GM08714 (cell line): ENCODE results near the gene MIGA1.
"Not testable (repeated sequence)": the region's sequence is repeated elsewhere in the genome, so short reads cannot be mapped to it uniquely, and the experiment has no call there.

Experiments
- H3K4me3 ChIP-seq: fragments of 200-500 bp; sonication (Bioruptor generic); 2 replicates; pipeline ENCODE4 v1.5.1; 2014; ENCODE audit warnings: mild to moderate bottlenecking, low read length, inconsistent platforms
- ZNF274 ChIP-seq: IDR thresholded peaks from 2 replicates; pipeline ENCODE4 v1.6.1; 2012; ENCODE audit warnings: mild to moderate bottlenecking, low read depth, low read length

Gene MIGA1

DNA sequence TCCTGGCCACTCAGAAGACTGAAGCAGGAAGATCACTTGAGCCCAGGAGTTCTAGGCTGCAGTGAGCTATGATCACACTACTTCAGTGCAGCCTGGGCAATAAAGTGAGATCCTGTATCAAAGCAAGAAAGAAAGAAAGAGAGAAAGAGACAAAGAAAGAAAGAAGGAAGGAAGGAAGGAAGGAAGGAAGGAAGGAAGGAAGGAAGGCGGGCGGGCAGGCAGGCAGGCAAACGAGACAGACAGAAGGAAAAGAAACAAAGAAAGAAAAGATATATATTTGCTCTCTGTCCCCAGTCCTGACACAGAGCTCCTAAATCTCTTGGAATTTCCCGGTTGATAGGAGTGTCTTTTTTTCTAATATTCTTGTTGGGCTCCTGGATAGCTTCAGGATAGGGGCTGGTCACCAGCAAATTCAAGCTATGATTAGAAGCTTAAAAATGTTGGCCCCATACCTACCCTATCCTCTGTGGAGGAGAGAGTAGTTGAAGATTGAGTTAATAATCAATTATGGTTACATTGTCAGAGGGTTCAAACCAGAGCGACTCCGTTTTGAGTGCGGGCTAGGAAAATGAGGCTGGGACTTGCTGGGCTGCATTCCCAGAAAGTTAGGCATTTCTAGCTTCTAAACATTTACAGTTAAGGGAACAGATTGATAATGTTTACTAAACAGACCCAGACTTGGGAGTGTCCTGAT is 3.3 kb upstream of the MIGA1 start:
- H3K4me3 ChIP-seq = no peak overlapping the region
- no peak for TF ChIP-seq ZNF274

DNA sequence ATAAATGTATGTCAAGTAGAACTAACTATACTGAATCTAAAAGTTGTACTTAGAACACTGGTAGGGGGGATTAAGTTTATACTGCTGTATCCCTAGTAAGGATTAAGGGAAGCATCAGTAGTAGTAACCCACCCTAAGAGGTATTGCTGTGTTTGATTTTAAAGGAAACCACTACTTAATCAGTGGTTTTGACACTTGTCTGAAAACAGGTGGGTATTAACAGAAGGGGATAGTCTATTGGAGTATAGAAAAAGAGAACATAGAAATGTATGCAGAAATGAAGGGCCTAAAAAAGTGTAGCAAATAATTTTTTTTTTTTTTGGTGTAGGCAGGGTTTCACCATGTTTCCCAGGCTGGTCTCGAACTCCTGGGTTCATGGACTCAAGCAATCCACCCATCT is 2.2 kb downstream of the MIGA1 start:
- TF ChIP-seq ZNF274 = no peak
- 0 out of 2 replicates have a peak overlapping the region, but pooled peaks have one; percentile 8 for H3K4me3 ChIP-seq

DNA sequence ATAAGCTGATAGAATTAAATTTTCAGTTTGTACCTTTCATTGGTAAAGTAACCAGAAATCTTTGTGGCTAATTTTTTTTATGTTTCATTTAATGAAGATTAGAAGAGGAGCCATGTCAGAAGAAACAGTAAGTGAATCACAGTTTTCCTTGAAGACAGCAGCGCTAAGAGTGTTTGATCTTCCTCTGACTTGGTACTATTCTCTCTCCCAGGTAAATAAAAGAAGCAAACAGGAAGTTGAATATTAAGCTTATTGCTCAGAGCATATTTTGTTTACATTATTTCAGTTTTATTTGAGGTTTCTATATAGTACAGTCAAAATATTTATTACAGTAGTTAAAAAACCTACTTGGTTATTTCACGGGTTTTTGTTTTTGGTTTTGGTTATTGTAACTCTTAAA is 3.7 kb downstream of the MIGA1 start:
- H3K4me3 ChIP-seq = no peak overlapping the region
- TF ChIP-seq ZNF274 = no peak

DNA sequence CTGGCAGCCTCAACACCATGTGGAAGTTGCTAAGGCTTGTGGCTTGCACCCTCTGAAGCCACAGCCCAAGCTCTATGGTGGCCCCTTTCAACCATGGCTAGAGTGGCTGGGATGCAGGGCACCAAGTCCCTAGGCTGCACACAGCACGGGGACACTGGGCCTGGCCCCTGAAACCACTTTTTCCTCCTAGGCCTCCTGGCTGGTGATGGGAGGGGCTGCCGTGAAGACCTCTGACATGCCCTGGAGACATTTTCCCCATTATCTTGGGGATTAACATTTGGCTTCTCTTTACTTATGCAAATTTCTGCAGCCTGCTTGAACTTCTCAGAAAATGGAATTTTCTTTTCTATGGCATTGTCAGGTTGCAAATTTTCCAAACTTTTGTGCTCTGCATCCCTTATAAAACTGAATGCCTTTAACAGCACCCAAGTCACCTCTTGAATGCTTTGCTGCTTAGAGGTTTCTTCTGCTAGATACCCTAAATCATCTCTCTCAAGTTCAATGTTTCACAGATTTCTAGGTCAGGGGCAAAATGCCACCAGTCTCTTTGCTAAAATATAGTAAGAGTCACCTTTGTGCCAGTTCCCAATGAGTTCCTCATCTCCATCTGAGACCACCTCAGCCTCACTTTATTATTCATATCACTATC is 6.8 kb downstream of the MIGA1 start:
- not testable (repeated sequence) for H3K4me3 ChIP-seq

DNA sequence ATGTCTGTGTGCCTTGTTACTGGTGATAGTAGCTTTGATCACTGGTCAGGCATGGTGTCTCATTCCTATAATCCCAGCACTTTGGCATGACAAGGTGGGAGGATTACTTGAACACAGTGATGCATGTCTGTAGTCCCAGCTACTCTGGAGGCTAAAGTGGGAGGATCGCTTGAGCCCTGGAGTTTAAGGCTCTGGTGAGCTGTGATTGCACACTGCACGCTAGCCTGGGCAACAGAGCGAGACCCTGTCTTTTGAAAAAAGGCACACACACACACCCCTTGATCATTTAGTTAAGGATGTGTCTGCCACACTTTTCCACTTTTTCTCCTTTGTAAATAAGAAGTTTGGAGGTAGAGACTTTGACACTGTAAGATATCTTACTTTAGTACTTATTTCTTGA is 15.1 kb downstream of the MIGA1 start:
- no peak for TF ChIP-seq ZNF274
- H3K4me3 ChIP-seq = no peak overlapping the region

DNA sequence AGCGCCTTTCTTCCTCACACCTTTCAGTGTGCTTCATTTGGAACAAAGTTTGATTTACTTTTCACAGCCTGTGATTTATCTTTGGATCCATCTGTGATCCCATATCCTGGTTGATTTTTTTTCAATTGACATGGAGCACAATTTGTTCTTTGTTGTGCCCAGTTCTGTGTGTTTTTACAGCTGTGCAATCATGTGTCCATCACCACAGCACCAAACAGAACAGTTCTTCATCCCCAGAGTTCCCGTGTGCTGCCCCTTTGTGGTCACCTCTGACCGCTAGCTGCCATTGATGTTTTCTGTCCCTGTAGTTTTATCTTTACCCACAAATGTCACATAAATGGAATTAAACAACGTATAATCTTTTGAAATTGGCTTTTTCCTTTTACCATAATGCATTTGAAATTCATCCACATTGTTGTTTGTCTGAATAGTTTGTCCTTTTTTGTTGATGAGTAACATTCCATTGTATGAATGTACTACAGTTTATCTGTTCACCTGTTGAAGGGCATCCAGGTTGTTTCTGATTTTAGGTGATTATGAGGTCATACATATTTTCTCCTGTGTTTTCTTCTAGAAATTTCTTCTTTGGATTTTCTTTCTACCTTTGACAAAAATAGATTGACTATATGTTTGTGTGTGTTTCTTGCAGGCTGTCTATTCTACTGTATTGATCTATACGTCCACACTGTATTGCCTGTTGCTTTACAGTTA is 17.4 kb downstream of the MIGA1 start:
- TF ChIP-seq ZNF274 = no peak

DNA sequence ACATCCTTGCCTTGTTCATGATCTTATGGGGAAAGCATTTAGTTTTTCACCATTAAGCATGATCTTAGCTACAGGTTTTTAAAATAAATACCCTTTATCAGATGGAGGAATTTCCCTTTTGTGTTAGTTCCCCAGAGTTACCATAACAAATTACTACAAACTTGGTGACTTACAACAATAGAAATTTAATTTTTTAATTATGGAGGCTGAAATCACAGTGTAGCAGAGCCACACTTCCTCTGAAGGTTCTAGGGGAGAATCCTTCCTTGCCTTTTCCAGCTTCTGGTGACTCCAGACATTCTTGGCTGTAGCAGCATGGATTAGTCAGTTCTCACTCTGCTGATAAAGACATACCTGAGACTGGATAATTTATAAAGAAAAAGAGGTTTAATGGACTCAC is 18.5 kb downstream of the MIGA1 start:
- H3K4me3 ChIP-seq = no peak overlapping the region
- no peak for TF ChIP-seq ZNF274

More for the DNA sequence above, 17.4 kb downstream of the MIGA1 start:
- no peak overlapping the region for H3K4me3 ChIP-seq

DNA sequence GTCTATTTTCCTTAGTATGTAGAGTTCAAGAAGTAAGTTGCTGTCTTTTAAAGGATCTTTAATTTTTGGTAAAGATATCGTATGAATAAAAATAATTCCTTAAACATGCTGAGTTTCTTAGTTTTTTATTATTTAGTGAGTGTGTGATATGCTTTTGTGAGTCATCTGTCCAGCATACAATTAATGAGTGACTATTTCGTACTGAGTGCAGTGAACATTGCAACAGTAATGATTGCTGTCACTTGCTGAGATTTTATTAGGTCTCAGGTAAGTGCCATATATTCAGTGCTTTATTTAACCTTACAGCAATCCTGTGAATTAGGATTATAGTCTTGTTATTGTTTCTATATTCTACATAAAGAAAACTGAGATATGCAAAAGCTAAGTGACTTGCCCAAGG is 22.6 kb downstream of the MIGA1 start:
- no peak overlapping the region for H3K4me3 ChIP-seq
- TF ChIP-seq ZNF274 = no peak

DNA sequence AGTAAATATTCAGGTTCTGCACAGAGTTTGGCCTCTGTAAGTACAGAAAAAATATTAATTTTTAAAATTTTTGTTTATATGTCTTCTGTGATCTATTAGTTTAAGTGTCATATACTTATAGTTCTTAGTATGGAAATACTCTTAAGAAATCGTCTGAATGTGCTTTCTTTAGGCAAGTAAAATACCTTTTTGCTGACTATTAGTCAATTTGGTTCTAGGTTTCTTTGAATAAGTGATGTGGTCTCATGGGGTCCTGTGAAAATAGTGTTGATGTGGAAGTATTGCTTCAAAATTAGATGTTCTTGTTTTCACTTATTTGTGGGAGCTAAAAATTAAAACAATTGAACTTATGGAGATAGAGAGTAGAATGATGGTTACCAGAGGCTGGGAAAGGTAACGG is 23.9 kb downstream of the MIGA1 start:
- H3K4me3 ChIP-seq = no peak overlapping the region
- TF ChIP-seq ZNF274 = no peak

DNA sequence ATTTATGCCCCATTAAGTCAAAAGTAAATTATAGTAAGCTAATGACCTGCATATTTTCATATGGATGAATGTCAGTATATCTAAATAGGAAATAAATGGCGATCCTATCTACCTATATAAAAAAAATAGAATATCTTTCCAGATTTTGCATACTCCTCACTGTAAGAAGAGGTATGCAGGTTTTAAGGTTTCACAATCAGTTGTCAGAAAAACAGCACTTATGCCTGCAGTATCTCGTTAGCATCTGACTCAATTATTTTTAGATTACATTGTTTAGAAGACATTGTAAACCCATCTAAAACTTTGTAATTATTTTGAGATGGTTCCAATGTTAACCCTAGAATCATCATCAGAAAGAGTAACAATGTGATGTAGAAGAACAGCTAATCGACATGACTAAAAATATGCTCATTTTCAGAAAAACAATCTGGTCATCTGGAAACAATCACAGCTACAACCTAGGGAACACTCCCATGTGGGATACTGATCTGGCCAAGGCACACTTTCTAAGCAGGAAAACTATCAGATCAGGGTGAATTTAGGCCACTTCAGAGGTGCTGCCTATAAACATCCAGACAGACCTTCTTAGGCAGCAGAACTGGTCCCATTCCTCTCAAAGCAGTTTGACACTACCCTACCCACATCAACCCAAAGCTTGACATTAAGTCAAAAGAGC is 30.5 kb downstream of the MIGA1 start:
- H3K4me3 ChIP-seq = not testable (repeated sequence)

DNA sequence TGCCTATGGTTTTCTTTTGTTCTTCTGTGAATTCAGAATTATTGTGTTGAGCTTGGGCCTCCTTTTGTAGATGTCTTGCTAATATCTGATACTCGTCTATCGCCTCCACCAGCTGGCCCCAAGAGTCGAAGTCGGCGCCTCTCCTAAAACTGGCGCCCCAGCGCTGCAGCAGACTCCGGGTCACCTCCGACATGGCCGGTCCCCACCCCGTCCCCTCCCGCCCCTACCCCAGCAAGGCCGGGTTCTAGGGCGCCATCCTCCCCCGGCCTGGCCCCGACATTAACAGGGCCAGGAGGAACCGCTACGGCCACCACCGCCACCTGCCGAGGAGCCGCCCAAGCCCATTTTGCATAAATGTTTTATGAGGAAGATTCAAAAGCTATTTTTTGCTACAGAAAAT is 32.1 kb downstream of the MIGA1 start:
- not testable (repeated sequence) for H3K4me3 ChIP-seq

DNA sequence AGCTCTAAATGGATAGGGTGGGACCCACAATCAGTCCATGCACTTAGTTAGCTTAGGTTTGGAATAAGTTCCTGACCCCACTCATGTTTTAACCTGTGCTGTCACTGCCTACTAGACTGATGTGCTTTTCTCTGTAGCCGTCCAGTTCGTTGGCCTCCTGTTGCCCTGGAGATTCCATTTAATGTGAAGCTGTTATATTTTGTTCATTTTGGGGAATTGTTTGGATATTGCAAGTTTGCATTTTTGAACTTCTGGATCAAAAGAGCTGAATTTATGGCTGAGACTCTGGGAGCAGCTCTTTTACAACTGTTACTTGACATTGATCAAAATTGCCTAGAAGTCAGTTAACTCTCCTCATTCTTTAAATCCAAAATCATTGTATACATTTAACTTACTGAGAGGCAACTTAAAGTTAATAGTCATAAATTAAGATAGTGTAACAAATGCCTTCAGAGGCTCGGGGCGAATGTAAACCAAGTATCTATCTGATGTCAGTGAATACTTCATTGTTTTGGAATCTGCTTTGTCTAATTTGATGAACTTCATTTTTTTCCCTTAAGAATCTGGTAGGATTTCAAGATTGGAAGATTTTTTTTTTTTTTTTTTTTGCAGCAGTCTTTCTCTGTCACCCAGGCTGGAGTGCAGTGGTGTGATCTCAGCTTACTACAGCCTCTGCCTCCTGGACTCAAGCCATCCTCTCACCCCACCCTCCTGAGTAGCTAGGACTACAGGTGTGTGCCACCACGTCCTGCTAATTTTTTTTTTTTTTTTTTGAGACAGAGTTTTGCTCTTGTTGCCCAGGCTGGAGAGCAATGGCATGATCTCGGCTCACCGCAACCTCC is 38.1 kb downstream of the MIGA1 start:
- H3K4me3 ChIP-seq = no peak overlapping the region
- no peak for TF ChIP-seq ZNF274

DNA sequence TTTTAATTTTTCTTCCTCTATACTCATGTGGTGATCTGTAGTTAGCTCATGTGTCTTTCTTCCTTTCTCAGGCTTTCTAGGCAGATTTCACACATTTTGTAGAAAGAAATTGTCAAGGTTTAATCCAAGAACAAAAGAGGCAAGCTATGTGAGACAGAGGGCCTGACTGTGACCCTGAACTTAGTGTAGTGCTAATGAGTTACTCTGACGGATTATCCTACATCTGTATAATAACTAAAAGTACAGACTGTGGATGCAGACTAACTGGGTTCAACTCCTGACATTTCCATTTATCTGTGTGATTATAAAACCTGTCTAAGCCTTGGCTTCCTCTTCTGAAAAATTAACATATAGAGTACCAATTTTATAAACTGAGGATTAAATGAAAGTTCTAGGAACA is 40.7 kb downstream of the MIGA1 start:
- no peak overlapping the region for H3K4me3 ChIP-seq
- no peak for TF ChIP-seq ZNF274

DNA sequence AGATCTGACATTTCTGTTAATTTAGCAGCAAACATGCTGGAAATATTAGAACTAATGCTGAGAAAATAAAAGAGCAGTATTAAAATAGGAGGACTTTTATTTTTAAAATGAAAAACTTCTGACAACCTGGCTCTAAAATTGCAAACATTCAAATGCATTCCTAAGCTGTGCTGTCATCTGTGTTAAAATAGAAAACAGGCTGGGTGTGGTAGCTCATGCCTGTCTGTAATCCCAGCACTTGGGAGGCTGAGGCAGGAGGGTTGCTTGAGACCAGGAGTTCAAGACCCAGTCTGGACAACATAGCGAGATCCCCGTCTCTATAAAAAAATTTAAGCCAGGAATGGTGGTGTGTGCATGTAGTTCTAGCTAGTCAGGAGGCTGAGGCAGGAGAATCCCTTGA is 44.6 kb downstream of the MIGA1 start:
- no peak overlapping the region for H3K4me3 ChIP-seq

More for the DNA sequence above, 44.6 kb downstream of the MIGA1 start:
- TF ChIP-seq ZNF274 = no peak
